GM12878 (cell line): ENCODE data around the gene CDYL2. TPM values are rescaled to one million over a fixed set of nuclear protein-coding genes. Genes with fewer than 3 reads are reported as not detected.

Source experiments
- ATAC-seq: fragments of 200-7000 bp; cut with Tn5 transposase; 3 replicates; pipeline ENCODE4 v1.9.1; 2020; ENCODE audit warnings: mild to moderate bottlenecking, moderate library complexity
- BruUV-seq: library from RNA; stranded (reverse); fragments of 400-500 nt; replicated peaks from 2 replicates; lab custom pipeline; 2021; lab: Mats Ljungman, UMichigan
- CTCF ChIA-PET: fragments of 300-600 bp; sonication (Branson Sonifier 250); formaldehyde crosslinking; extraction: SDS; loops from one replicate; lab custom pipeline; 2021; ENCODE audit warnings: inconsistent platforms; lab: Yijun Ruan, JAX
- POLR2A ChIA-PET: fragments of 350-600 bp; formaldehyde crosslinking; extraction: SDS; loops from one replicate; lab custom pipeline; 2021; ENCODE audit warnings: inconsistent platforms; lab: Charles Lee
- RAD21 ChIA-PET: fragments of 300-600 bp; sonication (Branson Sonifier 250); formaldehyde crosslinking; loops from one replicate; lab custom pipeline; 2023; ENCODE audit warnings: antibody characterized with exemption; ENCODE audit not compliant: unreplicated experiment; lab: Charles Lee
- SMC1A ChIA-PET: fragments of 300-600 bp; sonication (Branson Sonifier 250); formaldehyde crosslinking; loops from one replicate; lab custom pipeline; 2023; ENCODE audit not compliant: unreplicated experiment, uncharacterized antibody; lab: Charles Lee
- DNase-seq: peaks from one replicate; pipeline ENCODE4 v3.0.0-alpha.2; 2011; ENCODE audit warnings: low read depth, low spot score
- FAIRE-seq: peaks from 3 replicates; lab custom pipeline; 2011; peaks lifted over from hg19 to GRCh38; lab: Jason Lieb, UNC
- H2AFZ ChIP-seq: 2 replicates; pipeline ENCODE4 v1.6.0; 2011; ENCODE audit warnings: low read depth, low read length, control low read depth; ENCODE audit not compliant: control insufficient read depth
- H3K27ac ChIP-seq: 2 replicates; pipeline ENCODE4 v1.5.1; 2011; ENCODE audit warnings: control low read depth; ENCODE audit not compliant: control insufficient read depth, insufficient read depth
- H3K27me3 ChIP-seq, 2 experiments: replicated peaks in 1 of 2; 2 replicates each; pipeline versions ENCODE4 v1.6.0 to v1.6.1; 2011; ENCODE audit warnings: low read length in 1 of 2; ENCODE audit not compliant: control insufficient read depth in 2 of 2, insufficient read depth in 2 of 2
- H3K36me3 ChIP-seq, 2 experiments: 2 replicates each; pipeline ENCODE4 v1.5.1; 2011; ENCODE audit warnings: low read length in 1 of 2; ENCODE audit not compliant: control insufficient read depth in 2 of 2, insufficient read depth in 2 of 2
- H3K4me1 ChIP-seq: 2 replicates; pipeline ENCODE4 v1.6.1; 2011; ENCODE audit warnings: mild to moderate bottlenecking, low read length, moderate library complexity, mixed read lengths; ENCODE audit not compliant: control insufficient read depth, insufficient read depth
- H3K4me2 ChIP-seq: 2 replicates; pipeline ENCODE4 v1.6.0; 2011; ENCODE audit warnings: control low read depth; ENCODE audit not compliant: control insufficient read depth, insufficient read depth
- H3K4me3 ChIP-seq: fragments of 200-600 bp; sonication (generic); 2 replicates; pipeline ENCODE4 v1.5.1; 2016
- H3K79me2 ChIP-seq: 2 replicates; pipeline ENCODE4 v1.6.0; 2011; ENCODE audit warnings: low read length; ENCODE audit not compliant: control insufficient read depth, insufficient read depth
- H3K9ac ChIP-seq: 2 replicates; pipeline ENCODE4 v1.8.0; 2011; ENCODE audit warnings: low read length, control low read depth, mixed read lengths; ENCODE audit not compliant: control insufficient read depth, insufficient read depth
- H3K9me3 ChIP-seq: replicated peaks from 3 replicates; pipeline ENCODE4 v1.5.1; 2011; ENCODE audit warnings: mild to moderate bottlenecking, low read length; ENCODE audit not compliant: control insufficient read depth, insufficient read depth
- H4K20me1 ChIP-seq: 2 replicates; pipeline ENCODE4 v1.6.0; 2011; ENCODE audit not compliant: control insufficient read depth, insufficient read depth
- BRCA1 ChIP-seq: IDR thresholded peaks from 2 replicates; pipeline ENCODE4 v1.6.1; 2011; ENCODE audit warnings: low read depth, low read length, improper control_type of control experiment
- CBFB ChIP-seq: IDR thresholded peaks from 2 replicates; pipeline ENCODE4 v1.6.1; 2016; ENCODE audit warnings: antibody characterized with exemption, low read depth
- CHD4 ChIP-seq: fragments of 200-600 bp; sonication (generic); IDR thresholded peaks from 2 replicates; pipeline ENCODE4 v1.6.1; 2016; ENCODE audit warnings: mild to moderate bottlenecking
- ESRRA ChIP-seq: IDR thresholded peaks from 2 replicates; pipeline ENCODE4 v1.6.1; 2012; ENCODE audit warnings: mild to moderate bottlenecking, low read length, improper control_type of control experiment
- FOXK2 ChIP-seq: fragments of 450-650 bp; IDR thresholded peaks from 2 replicates; pipeline ENCODE4 v1.6.1; 2017; ENCODE audit warnings: mild to moderate bottlenecking, moderate library complexity
- GABPA ChIP-seq: IDR thresholded peaks from 2 replicates; pipeline ENCODE4 v1.6.1; 2014; ENCODE audit warnings: antibody characterized with exemption, low read depth, mild to moderate bottlenecking, inconsistent platforms
- HCFC1 ChIP-seq: fragments of 150-350 bp; IDR thresholded peaks from 2 replicates; pipeline ENCODE4 v1.6.1; 2014; ENCODE audit warnings: low read length
- IKZF2 ChIP-seq, 2 experiments: fragments of 450-650 bp; IDR thresholded peaks; 2 replicates each; pipeline ENCODE4 v1.6.1; 2017; ENCODE audit warnings: mild to moderate bottlenecking in 2 of 2, moderate library complexity in 2 of 2
- NR2C2 ChIP-seq: IDR thresholded peaks from 2 replicates; pipeline ENCODE4 v1.6.1; 2011; ENCODE audit warnings: borderline replicate concordance, low read depth; ENCODE audit not compliant: control insufficient read depth, insufficient read length
- PAX5 ChIP-seq: IDR thresholded peaks from 2 replicates; pipeline ENCODE4 v1.6.1; 2011; ENCODE audit warnings: low read depth, low read length, borderline replicate concordance
- PKNOX1 ChIP-seq: fragments of 450-650 bp; IDR thresholded peaks from 2 replicates; pipeline ENCODE4 v1.6.1; 2016; ENCODE audit warnings: mild to moderate bottlenecking
- SIN3A ChIP-seq: IDR thresholded peaks from 2 replicates; pipeline ENCODE4 v1.6.1; 2012; ENCODE audit warnings: low read depth, low read length, improper control_type of control experiment
- TCF12 ChIP-seq: IDR thresholded peaks from 2 replicates; pipeline ENCODE4 v1.6.1; 2011; ENCODE audit warnings: low read depth, mild to moderate bottlenecking, low read length
- ZNF24 ChIP-seq: fragments of 450-650 bp; IDR thresholded peaks from 2 replicates; pipeline ENCODE4 v1.6.1; 2017; ENCODE audit warnings: antibody characterized with exemption, mild to moderate bottlenecking
- WGBS: methylation state at CpG from one replicate; pipeline ENCODE4 v1.1.6; 2016; ENCODE audit warnings: low lambda C conversion rate; ENCODE audit not compliant: insufficient replicate concordance, insufficient coverage; ENCODE audit errors: missing lambda C conversion rate; 5-methylcytosine and 5-hydroxymethylcytosine counted together
- in situ Hi-C: fragments of 300-500 bp; cut with MboI; formaldehyde crosslinking; loops from 9 replicates; pipeline ENCODE4 v1.14.3; 2018; ENCODE audit warnings: mixed read lengths
- intact Hi-C: fragments of 100-400 bp; cut with micrococcal nuclease; formaldehyde crosslinking; loops from one replicate; pipeline ENCODE4 v1.14.2; 2022; ENCODE audit not compliant: unreplicated experiment
- polyA plus RNA-seq, 11 experiments: library from polyadenylated mRNA; depleted of rRNA in 4 of 11; unstranded in 6 of 11; stranded (reverse) in 5 of 11; fragments of >200 nt; fragmentation: Nextera tagmentation in 4 of 11; fragmentation: Illumina TruSeq in 1 of 11; extraction: Ambion mirVana in 4 of 11; extraction: Trizol in 1 of 11; gene quantifications; 1 replicate in 1 of 11; 2 replicates in 10 of 11; pipeline versions ENCODE4 v1.2.1 to v1.2.3, GENCODE V29; 2011 to 2016; ENCODE audit warnings: inconsistent platforms in 2 of 11, missing spikeins in 2 of 11, low read depth in 1 of 11
- total RNA-seq, 4 experiments: library from RNA; depleted of rRNA in 3 of 4; stranded (reverse); fragments of >200 nt in 3 of 4; fragmentation: Illumina TruSeq in 1 of 4; extraction: Trizol in 1 of 4; gene quantifications; 2 replicates each; pipeline versions ENCODE4 v1.2.1 to v1.2.3, GENCODE V29; 2013 to 2021
- TF ChIP-seq, protein P1 (sequence below): fragments of 450-650 bp; IDR thresholded peaks from 2 replicates; pipeline ENCODE4 v1.6.1; 2017; ENCODE audit warnings: mild to moderate bottlenecking, moderate library complexity
- TF ChIP-seq, protein P2 (sequence below): fragments of 450-650 bp; formaldehyde crosslinking; IDR thresholded peaks from 2 replicates; pipeline ENCODE4 v1.5.0; 2022; ENCODE audit warnings: mild to moderate bottlenecking, missing genetic modification characterization

The CDYL2 gene
- total and polyA plus RNA-seq, 10 of the 15 experiments (the other 5 are each of a cell fraction or from before 2014, with no cell fraction given), result 0.27 to 22.9 (median 3.9) TPM

- POLR2A ChIA-PET, result no interaction called here
- Histone ChIP-seq H4K20me1 (no peaks in the 10 kb centered on the region), H3K9me3 (no peaks in the 10 kb centered on the region; the same call in 2 of the 3 replicates), H3K4me1 (peaks cover 12% of the 10 kb centered on the region), H3K4me3 (no peak overlapping the region), H3K27me3 (no peaks in the 10 kb centered on the region), H3K9ac (no peak overlapping the region), H2AFZ (no peak overlapping the region), H3K27ac (no peak overlapping the region), H3K36me3 (no peaks in the 10 kb centered on the region), H3K4me2 (no peak overlapping the region), H3K79me2 (no peaks in the 10 kb centered on the region)
- SMC1A ChIA-PET, result no interaction called here
- in situ Hi-C loops (no loop called here), intact Hi-C loops (no loop called here)
- DNase-seq, result no peak
- CTCF ChIA-PET, result interaction anchor here (0.6 kb wide), 1 partner anchor 1126 kb away, joined by 3 read pairs; no protein-coding TSS in a partner anchor
- no TSS peak for BruUV-seq
- ATAC-seq, result no peak
- RAD21 ChIA-PET, result no interaction called here
- 89% methylated on average over 6 of the region's 6 CpGs for WGBS
- no peak for FAIRE-seq
- TF ChIP-seq CHD4 (no peak), ESRRA (no peak), HCFC1 (no peak), SIN3A (no peak), PKNOX1 (no peak), PAX5 (no peak), CBFB (no peak), GABPA (no peak), IKZF2 (IDR thresholded peaks at IDR 0.05) (no peak), NR2C2 (no peak), TCF12 (no peak), ZNF24 (no peak), BRCA1 (no peak), FOXK2 (no peak)
- TF ChIP-seq, protein P1, sequence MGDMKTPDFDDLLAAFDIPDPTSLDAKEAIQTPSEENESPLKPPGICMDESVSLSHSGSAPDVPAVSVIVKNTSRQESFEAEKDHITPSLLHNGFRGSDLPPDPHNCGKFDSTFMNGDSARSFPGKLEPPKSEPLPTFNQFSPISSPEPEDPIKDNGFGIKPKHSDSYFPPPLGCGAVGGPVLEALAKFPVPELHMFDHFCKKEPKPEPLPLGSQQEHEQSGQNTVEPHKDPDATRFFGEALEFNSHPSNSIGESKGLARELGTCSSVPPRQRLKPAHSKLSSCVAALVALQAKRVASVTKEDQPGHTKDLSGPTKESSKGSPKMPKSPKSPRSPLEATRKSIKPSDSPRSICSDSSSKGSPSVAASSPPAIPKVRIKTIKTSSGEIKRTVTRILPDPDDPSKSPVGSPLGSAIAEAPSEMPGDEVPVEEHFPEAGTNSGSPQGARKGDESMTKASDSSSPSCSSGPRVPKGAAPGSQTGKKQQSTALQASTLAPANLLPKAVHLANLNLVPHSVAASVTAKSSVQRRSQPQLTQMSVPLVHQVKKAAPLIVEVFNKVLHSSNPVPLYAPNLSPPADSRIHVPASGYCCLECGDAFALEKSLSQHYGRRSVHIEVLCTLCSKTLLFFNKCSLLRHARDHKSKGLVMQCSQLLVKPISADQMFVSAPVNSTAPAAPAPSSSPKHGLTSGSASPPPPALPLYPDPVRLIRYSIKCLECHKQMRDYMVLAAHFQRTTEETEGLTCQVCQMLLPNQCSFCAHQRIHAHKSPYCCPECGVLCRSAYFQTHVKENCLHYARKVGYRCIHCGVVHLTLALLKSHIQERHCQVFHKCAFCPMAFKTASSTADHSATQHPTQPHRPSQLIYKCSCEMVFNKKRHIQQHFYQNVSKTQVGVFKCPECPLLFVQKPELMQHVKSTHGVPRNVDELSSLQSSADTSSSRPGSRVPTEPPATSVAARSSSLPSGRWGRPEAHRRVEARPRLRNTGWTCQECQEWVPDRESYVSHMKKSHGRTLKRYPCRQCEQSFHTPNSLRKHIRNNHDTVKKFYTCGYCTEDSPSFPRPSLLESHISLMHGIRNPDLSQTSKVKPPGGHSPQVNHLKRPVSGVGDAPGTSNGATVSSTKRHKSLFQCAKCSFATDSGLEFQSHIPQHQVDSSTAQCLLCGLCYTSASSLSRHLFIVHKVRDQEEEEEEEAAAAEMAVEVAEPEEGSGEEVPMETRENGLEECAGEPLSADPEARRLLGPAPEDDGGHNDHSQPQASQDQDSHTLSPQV, result no peak
- TF ChIP-seq, protein P2, sequence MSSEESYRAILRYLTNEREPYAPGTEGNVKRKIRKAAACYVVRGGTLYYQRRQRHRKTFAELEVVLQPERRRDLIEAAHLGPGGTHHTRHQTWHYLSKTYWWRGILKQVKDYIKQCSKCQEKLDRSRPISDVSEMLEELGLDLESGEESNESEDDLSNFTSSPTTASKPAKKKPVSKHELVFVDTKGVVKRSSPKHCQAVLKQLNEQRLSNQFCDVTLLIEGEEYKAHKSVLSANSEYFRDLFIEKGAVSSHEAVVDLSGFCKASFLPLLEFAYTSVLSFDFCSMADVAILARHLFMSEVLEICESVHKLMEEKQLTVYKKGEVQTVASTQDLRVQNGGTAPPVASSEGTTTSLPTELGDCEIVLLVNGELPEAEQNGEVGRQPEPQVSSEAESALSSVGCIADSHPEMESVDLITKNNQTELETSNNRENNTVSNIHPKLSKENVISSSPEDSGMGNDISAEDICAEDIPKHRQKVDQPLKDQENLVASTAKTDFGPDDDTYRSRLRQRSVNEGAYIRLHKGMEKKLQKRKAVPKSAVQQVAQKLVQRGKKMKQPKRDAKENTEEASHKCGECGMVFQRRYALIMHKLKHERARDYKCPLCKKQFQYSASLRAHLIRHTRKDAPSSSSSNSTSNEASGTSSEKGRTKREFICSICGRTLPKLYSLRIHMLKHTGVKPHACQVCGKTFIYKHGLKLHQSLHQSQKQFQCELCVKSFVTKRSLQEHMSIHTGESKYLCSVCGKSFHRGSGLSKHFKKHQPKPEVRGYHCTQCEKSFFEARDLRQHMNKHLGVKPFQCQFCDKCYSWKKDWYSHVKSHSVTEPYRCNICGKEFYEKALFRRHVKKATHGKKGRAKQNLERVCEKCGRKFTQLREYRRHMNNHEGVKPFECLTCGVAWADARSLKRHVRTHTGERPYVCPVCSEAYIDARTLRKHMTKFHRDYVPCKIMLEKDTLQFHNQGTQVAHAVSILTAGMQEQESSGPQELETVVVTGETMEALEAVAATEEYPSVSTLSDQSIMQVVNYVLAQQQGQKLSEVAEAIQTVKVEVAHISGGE (CRISPR knock-in tag), result no peak
Measured at GRCh38 chr16:80669673-80670072, 134.7 kb downstream of the CDYL2 start.
